K562 (cell line): ENCODE results near the gene CDC37. TPM values are rescaled to one million over a fixed set of nuclear protein-coding genes. Genes with fewer than 3 reads are reported as not detected.

Experiments used
- CBFA2T3 ChIP-seq: fragments of 450-650 bp; IDR thresholded peaks from 2 replicates; pipeline ENCODE4 v1.6.1; 2017
- CEBPB ChIP-seq: fragments of 450-650 bp; IDR thresholded peaks from 2 replicates; pipeline ENCODE4 v1.6.1; 2016; ENCODE audit warnings: missing genetic modification characterization, missing compliant biosample characterization
- ELF4 ChIP-seq: fragments of 450-650 bp; formaldehyde crosslinking; IDR thresholded peaks from 2 replicates; pipeline ENCODE4 v1.4.0; 2022; ENCODE audit warnings: missing genetic modification characterization
- EZH2 ChIP-seq: IDR thresholded peaks from 2 replicates; pipeline ENCODE4 v1.6.1; 2012; ENCODE audit warnings: low read depth, mild to moderate bottlenecking, inconsistent platforms, low read length, borderline replicate concordance
- FOXJ2 ChIP-seq: fragments of 200-800 bp; sonication (Bioruptor generic); IDR thresholded peaks from 2 replicates; pipeline ENCODE4 v1.6.1; 2016; ENCODE audit warnings: missing genetic modification characterization, missing compliant biosample characterization
- KAT7 ChIP-seq: sonication (generic); formaldehyde crosslinking; IDR thresholded peaks from 2 replicates; pipeline ENCODE4 v1.8.0; 2022; ENCODE audit warnings: missing genetic modification reagents, mild to moderate bottlenecking, borderline replicate concordance
- NCOR1 ChIP-seq: fragments of 450-650 bp; IDR thresholded peaks from 2 replicates; pipeline ENCODE4 v1.6.1; 2016; ENCODE audit warnings: mild to moderate bottlenecking, moderate library complexity
- NEUROD1 ChIP-seq: fragments of 150-350 bp; IDR thresholded peaks from 2 replicates; pipeline ENCODE4 v1.6.1; 2014; ENCODE audit warnings: borderline replicate concordance, low read length, low read depth; ENCODE audit not compliant: partially characterized antibody
- OTX1 ChIP-seq: fragments of 450-650 bp; formaldehyde crosslinking; IDR thresholded peaks from 2 replicates; pipeline ENCODE4 v1.4.0; 2022; ENCODE audit warnings: mild to moderate bottlenecking
- POLR2B ChIP-seq: fragments of 450-650 bp; IDR thresholded peaks from 2 replicates; pipeline ENCODE4 v1.6.1; 2018; ENCODE audit warnings: low read depth; ENCODE audit not compliant: partially characterized antibody
- SIN3A ChIP-seq, 2 experiments: fragments of 150-350 bp in 1 of 2; IDR thresholded peaks; 2 replicates each; pipeline ENCODE4 v1.6.1; 2011 to 2016; ENCODE audit warnings: borderline replicate concordance in 2 of 2, low read depth in 2 of 2, low read length in 2 of 2, mild to moderate bottlenecking in 2 of 2, moderate library complexity in 2 of 2; ENCODE audit not compliant: control insufficient read depth in 1 of 2
- TAF15 ChIP-seq: fragments of 200-400 bp; formaldehyde crosslinking; IDR thresholded peaks from 2 replicates; pipeline ENCODE4 v1.6.1; 2017; ENCODE audit warnings: mild to moderate bottlenecking, low read depth, low read length, moderate library complexity
- TAF9B ChIP-seq: fragments of 450-650 bp; IDR thresholded peaks from 2 replicates; pipeline ENCODE4 v1.6.1; 2018; ENCODE audit warnings: mild to moderate bottlenecking; ENCODE audit not compliant: partially characterized antibody
- ZNF143 ChIP-seq: sonication (generic); formaldehyde crosslinking; IDR thresholded peaks from 2 replicates; pipeline ENCODE4 v1.9.0; 2022; ENCODE audit warnings: mild to moderate bottlenecking, missing genetic modification reagents
- ZNF175 ChIP-seq: fragments of 200-800 bp; sonication (Bioruptor generic); IDR thresholded peaks from 2 replicates; pipeline ENCODE4 v1.6.1; 2016; ENCODE audit warnings: low read depth, mild to moderate bottlenecking, missing genetic modification characterization, missing compliant biosample characterization
- ZNF217 ChIP-seq: sonication (generic); formaldehyde crosslinking; IDR thresholded peaks from 2 replicates; pipeline ENCODE4 v1.8.0; 2022; ENCODE audit warnings: mild to moderate bottlenecking, missing genetic modification reagents
- ZNF57 ChIP-seq: fragments of 450-650 bp; formaldehyde crosslinking; IDR thresholded peaks from 2 replicates; pipeline ENCODE4 v1.4.0; 2020; ENCODE audit warnings: mild to moderate bottlenecking, moderate library complexity
- polyA plus RNA-seq, 8 experiments: library from polyadenylated mRNA; depleted of rRNA in 4 of 8; stranded (reverse) in 5 of 8; unstranded in 3 of 8; fragments of >200 nt; fragmentation: Nextera tagmentation in 2 of 8; fragmentation: Illumina TruSeq in 1 of 8; extraction: Ambion mirVana in 2 of 8; extraction: Trizol in 1 of 8; gene quantifications; 2 replicates each; pipeline versions ENCODE4 v1.2.1 to v1.2.3, GENCODE V29; 2011 to 2014; ENCODE audit warnings: inconsistent platforms in 1 of 8, missing spikeins in 1 of 8
- total RNA-seq, 7 experiments: library from RNA; depleted of rRNA in 6 of 7; stranded (reverse); fragments of >200 nt in 6 of 7; fragmentation: Illumina TruSeq in 2 of 7; extraction: Trizol in 2 of 7; gene quantifications; 2 replicates each; pipeline versions ENCODE4 v1.2.1 to v1.2.3, GENCODE V29; 2011 to 2021; ENCODE audit warnings: low replicate concordance in 1 of 7
- TF ChIP-seq, protein P1 (sequence below), 2 experiments: fragments of 150-350 bp in 1 of 2; IDR thresholded peaks; 2 replicates each; pipeline ENCODE4 v1.6.1; 2012 to 2016; ENCODE audit warnings: low read depth in 2 of 2, low read length in 2 of 2, mild to moderate bottlenecking in 1 of 2, moderate library complexity in 1 of 2
- TF ChIP-seq, protein P2 (sequence below): sonication (generic); formaldehyde crosslinking; IDR thresholded peaks from 2 replicates; pipeline ENCODE4 v1.8.1; 2023; ENCODE audit warnings: mild to moderate bottlenecking, missing genetic modification reagents
- TF ChIP-seq, protein P3 (sequence below): fragments of 250-450 bp; sonication (Bioruptor Pico); IDR thresholded peaks from 2 replicates; pipeline ENCODE4 v1.8.0; 2021; ENCODE audit warnings: moderate library complexity, mild to moderate bottlenecking, inconsistent platforms

CDC37 gene
- total and polyA plus RNA-seq, 9 of the 15 experiments (the other 6 are each of a cell fraction or from before 2014, with no cell fraction given), result 6.6 to 538 (median 227) TPM

DNA sequence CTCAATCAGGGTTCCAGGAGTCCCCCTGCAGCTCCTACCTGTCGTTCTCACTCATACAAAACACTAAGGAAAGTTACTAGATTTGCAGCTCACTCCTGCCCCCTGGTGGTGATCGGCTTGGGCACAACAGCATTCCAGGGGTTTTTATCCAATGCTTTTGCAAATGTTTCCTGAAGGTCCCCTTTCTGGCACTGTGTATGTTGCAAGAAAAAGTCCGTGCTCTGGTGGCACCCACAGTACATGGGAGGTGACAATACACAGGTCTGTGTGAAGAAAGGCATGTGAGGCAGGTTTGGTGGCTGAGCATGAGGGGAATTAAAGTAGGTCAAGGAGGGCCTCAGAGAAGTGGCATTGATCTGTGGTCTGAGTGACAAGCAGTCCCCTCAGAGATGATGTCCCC, 14.4 kb downstream of the CDC37 start (continued):
- TF ChIP-seq, protein P1, sequence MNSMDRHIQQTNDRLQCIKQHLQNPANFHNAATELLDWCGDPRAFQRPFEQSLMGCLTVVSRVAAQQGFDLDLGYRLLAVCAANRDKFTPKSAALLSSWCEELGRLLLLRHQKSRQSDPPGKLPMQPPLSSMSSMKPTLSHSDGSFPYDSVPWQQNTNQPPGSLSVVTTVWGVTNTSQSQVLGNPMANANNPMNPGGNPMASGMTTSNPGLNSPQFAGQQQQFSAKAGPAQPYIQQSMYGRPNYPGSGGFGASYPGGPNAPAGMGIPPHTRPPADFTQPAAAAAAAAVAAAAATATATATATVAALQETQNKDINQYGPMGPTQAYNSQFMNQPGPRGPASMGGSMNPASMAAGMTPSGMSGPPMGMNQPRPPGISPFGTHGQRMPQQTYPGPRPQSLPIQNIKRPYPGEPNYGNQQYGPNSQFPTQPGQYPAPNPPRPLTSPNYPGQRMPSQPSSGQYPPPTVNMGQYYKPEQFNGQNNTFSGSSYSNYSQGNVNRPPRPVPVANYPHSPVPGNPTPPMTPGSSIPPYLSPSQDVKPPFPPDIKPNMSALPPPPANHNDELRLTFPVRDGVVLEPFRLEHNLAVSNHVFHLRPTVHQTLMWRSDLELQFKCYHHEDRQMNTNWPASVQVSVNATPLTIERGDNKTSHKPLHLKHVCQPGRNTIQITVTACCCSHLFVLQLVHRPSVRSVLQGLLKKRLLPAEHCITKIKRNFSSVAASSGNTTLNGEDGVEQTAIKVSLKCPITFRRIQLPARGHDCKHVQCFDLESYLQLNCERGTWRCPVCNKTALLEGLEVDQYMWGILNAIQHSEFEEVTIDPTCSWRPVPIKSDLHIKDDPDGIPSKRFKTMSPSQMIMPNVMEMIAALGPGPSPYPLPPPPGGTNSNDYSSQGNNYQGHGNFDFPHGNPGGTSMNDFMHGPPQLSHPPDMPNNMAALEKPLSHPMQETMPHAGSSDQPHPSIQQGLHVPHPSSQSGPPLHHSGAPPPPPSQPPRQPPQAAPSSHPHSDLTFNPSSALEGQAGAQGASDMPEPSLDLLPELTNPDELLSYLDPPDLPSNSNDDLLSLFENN (IDR thresholded peaks at IDR 0.05; ENCODE audit: low read depth in 2 of 2, low read length in 2 of 2), result 0 out of 4 replicates have a peak, but pooled peaks of 1 of the 2 experiments have one; percentile 24
- TF ChIP-seq POLR2B (peak; percentile 37), ZNF175 (CRISPR knock-in tag) (no peak), CEBPB (tag) (peak; percentile 9; the same call in 1 of the 2 replicates), ZNF143 (CRISPR knock-in tag) (no peak), ZNF217 (CRISPR knock-in tag) (no peak), KAT7 (CRISPR knock-in tag) (peak; percentile 34; the same call in 1 of the 2 replicates), ELF4 (CRISPR knock-in tag) (no peak), ZNF57 (CRISPR knock-in tag) (no peak), NCOR1 (0 out of 2 replicates have a peak, but pooled peaks have one; percentile 29), CBFA2T3 (no peak), TAF9B (no peak), EZH2 (no peak), TAF15 (no peak), FOXJ2 (no peak), OTX1 (CRISPR knock-in tag) (no peak), NEUROD1 (peak; percentile 48), SIN3A (IDR thresholded peaks at IDR 0.05; ENCODE audit: borderline replicate concordance in 2 of 2, control insufficient read depth in 1 of 2, low read depth in 2 of 2, low read length in 2 of 2) (no peak)
- TF ChIP-seq, protein P2, sequence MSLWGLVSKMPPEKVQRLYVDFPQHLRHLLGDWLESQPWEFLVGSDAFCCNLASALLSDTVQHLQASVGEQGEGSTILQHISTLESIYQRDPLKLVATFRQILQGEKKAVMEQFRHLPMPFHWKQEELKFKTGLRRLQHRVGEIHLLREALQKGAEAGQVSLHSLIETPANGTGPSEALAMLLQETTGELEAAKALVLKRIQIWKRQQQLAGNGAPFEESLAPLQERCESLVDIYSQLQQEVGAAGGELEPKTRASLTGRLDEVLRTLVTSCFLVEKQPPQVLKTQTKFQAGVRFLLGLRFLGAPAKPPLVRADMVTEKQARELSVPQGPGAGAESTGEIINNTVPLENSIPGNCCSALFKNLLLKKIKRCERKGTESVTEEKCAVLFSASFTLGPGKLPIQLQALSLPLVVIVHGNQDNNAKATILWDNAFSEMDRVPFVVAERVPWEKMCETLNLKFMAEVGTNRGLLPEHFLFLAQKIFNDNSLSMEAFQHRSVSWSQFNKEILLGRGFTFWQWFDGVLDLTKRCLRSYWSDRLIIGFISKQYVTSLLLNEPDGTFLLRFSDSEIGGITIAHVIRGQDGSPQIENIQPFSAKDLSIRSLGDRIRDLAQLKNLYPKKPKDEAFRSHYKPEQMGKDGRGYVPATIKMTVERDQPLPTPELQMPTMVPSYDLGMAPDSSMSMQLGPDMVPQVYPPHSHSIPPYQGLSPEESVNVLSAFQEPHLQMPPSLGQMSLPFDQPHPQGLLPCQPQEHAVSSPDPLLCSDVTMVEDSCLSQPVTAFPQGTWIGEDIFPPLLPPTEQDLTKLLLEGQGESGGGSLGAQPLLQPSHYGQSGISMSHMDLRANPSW (CRISPR knock-in tag), result no peak
- TF ChIP-seq, protein P3, sequence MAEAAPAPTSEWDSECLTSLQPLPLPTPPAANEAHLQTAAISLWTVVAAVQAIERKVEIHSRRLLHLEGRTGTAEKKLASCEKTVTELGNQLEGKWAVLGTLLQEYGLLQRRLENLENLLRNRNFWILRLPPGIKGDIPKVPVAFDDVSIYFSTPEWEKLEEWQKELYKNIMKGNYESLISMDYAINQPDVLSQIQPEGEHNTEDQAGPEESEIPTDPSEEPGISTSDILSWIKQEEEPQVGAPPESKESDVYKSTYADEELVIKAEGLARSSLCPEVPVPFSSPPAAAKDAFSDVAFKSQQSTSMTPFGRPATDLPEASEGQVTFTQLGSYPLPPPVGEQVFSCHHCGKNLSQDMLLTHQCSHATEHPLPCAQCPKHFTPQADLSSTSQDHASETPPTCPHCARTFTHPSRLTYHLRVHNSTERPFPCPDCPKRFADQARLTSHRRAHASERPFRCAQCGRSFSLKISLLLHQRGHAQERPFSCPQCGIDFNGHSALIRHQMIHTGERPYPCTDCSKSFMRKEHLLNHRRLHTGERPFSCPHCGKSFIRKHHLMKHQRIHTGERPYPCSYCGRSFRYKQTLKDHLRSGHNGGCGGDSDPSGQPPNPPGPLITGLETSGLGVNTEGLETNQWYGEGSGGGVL, result no peak
